SK-N-SH (cell line): ENCODE measurements around the gene ADPRHL1.

Source experiments
- EP300 ChIP-seq, 2 experiments: IDR thresholded peaks; 2 replicates each; pipeline versions ENCODE4 v1.4.0 to v1.6.1; 2012; ENCODE audit warnings: borderline replicate concordance in 1 of 2, low read depth in 1 of 2, low read length in 1 of 2
- TF ChIP-seq, protein P1 (sequence below): IDR thresholded peaks from 2 replicates; pipeline ENCODE4 v1.6.1; 2012; ENCODE audit warnings: mild to moderate bottlenecking, low read depth, low read length, moderate library complexity
- TF ChIP-seq, protein P2 (sequence below): fragments of 200-600 bp; sonication (generic); IDR thresholded peaks from 2 replicates; pipeline ENCODE4 v1.6.1; 2017; ENCODE audit warnings: antibody characterized with exemption, mild to moderate bottlenecking, moderate library complexity

GRCh38 chr13:113460064-113460555 is 6.8 kb upstream of the ADPRHL1 start:
- TF ChIP-seq, protein P1, sequence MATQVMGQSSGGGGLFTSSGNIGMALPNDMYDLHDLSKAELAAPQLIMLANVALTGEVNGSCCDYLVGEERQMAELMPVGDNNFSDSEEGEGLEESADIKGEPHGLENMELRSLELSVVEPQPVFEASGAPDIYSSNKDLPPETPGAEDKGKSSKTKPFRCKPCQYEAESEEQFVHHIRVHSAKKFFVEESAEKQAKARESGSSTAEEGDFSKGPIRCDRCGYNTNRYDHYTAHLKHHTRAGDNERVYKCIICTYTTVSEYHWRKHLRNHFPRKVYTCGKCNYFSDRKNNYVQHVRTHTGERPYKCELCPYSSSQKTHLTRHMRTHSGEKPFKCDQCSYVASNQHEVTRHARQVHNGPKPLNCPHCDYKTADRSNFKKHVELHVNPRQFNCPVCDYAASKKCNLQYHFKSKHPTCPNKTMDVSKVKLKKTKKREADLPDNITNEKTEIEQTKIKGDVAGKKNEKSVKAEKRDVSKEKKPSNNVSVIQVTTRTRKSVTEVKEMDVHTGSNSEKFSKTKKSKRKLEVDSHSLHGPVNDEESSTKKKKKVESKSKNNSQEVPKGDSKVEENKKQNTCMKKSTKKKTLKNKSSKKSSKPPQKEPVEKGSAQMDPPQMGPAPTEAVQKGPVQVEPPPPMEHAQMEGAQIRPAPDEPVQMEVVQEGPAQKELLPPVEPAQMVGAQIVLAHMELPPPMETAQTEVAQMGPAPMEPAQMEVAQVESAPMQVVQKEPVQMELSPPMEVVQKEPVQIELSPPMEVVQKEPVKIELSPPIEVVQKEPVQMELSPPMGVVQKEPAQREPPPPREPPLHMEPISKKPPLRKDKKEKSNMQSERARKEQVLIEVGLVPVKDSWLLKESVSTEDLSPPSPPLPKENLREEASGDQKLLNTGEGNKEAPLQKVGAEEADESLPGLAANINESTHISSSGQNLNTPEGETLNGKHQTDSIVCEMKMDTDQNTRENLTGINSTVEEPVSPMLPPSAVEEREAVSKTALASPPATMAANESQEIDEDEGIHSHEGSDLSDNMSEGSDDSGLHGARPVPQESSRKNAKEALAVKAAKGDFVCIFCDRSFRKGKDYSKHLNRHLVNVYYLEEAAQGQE, result no peak
- TF ChIP-seq, protein P2, sequence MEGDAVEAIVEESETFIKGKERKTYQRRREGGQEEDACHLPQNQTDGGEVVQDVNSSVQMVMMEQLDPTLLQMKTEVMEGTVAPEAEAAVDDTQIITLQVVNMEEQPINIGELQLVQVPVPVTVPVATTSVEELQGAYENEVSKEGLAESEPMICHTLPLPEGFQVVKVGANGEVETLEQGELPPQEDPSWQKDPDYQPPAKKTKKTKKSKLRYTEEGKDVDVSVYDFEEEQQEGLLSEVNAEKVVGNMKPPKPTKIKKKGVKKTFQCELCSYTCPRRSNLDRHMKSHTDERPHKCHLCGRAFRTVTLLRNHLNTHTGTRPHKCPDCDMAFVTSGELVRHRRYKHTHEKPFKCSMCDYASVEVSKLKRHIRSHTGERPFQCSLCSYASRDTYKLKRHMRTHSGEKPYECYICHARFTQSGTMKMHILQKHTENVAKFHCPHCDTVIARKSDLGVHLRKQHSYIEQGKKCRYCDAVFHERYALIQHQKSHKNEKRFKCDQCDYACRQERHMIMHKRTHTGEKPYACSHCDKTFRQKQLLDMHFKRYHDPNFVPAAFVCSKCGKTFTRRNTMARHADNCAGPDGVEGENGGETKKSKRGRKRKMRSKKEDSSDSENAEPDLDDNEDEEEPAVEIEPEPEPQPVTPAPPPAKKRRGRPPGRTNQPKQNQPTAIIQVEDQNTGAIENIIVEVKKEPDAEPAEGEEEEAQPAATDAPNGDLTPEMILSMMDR, result no peak
- no peak for TF ChIP-seq EP300 (IDR thresholded peaks at IDR 0.05; ENCODE audit: borderline replicate concordance in 1 of 2, low read depth in 1 of 2, low read length in 1 of 2)
